ENCODE results near the gene ADAMTSL1.

ADAMTSL1 gene

DNA sequence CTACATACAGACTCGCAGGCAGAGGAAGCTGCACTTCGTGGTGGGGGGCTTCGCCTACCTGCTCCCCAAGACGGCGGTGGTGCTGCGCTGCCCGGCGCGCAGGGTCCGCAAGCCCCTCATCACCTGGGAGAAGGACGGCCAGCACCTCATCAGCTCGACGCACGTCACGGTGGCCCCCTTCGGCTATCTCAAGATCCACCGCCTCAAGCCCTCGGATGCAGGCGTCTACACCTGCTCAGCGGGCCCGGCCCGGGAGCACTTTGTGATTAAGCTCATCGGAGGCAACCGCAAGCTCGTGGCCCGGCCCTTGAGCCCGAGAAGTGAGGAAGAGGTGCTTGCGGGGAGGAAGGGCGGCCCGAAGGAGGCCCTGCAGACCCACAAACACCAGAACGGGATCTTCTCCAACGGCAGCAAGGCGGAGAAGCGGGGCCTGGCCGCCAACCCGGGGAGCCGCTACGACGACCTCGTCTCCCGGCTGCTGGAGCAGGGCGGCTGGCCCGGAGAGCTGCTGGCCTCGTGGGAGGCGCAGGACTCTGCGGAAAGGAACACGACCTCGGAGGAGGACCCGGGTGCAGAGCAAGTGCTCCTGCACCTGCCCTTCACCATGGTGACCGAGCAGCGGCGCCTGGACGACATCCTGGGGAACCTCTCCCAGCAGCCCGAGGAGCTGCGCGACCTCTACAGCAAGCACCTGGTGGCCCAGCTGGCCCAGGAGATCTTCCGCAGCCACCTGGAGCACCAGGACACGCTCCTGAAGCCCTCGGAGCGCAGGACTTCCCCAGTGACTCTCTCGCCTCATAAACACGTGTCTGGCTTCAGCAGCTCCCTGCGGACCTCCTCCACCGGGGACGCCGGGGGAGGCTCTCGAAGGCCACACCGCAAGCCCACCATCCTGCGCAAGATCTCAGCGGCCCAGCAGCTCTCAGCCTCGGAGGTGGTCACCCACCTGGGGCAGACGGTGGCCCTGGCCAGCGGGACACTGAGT lies 303.2 kb downstream of the ADAMTSL1 start:
- ATAC-seq (ENCODE audit: insufficient read depth, low read depth) = no peak
- Histone ChIP-seq H3K4me1 (ENCODE audit: insufficient read depth, low read length) (no peaks in the 10 kb centered on the region), H3K9ac (ENCODE audit: low read depth, low read length) (no peak overlapping the region), H4K20me1 (ENCODE audit: insufficient read depth, low read length) (no peaks in the 10 kb centered on the region), H2AFZ (ENCODE audit: low read depth, low read length) (no peak overlapping the region), H3K4me2 (ENCODE audit: insufficient read depth, low read length) (no peak overlapping the region), H3K9me3 (ENCODE audit: insufficient read depth, low read length, severe bottlenecking) (no peaks in the 10 kb centered on the region), H3K79me2 (ENCODE audit: insufficient read depth, low read length) (no peaks in the 10 kb centered on the region), H3K4me3 (ENCODE audit: low read depth in 1 of 2, low read length in 2 of 2) (no peak overlapping the region), H3K27me3 (ENCODE audit: insufficient read depth, low read length, poor library complexity) (no peaks in the 10 kb centered on the region), H3K27ac (ENCODE audit: low read length) (no peak overlapping the region), H3K36me3 (ENCODE audit: insufficient read depth, low read length) (no peaks in the 10 kb centered on the region)
- no peak for TF ChIP-seq EZH2 (IDR thresholded peaks at IDR 0.05; ENCODE audit: borderline replicate concordance, low read depth, low read length, severe bottlenecking)
- TF ChIP-seq, protein P1, sequence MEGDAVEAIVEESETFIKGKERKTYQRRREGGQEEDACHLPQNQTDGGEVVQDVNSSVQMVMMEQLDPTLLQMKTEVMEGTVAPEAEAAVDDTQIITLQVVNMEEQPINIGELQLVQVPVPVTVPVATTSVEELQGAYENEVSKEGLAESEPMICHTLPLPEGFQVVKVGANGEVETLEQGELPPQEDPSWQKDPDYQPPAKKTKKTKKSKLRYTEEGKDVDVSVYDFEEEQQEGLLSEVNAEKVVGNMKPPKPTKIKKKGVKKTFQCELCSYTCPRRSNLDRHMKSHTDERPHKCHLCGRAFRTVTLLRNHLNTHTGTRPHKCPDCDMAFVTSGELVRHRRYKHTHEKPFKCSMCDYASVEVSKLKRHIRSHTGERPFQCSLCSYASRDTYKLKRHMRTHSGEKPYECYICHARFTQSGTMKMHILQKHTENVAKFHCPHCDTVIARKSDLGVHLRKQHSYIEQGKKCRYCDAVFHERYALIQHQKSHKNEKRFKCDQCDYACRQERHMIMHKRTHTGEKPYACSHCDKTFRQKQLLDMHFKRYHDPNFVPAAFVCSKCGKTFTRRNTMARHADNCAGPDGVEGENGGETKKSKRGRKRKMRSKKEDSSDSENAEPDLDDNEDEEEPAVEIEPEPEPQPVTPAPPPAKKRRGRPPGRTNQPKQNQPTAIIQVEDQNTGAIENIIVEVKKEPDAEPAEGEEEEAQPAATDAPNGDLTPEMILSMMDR (IDR thresholded peaks at IDR 0.05; ENCODE audit: borderline replicate concordance, extremely low read depth, low read length, poor library complexity, severe bottlenecking) = no peak
- DNase-seq = no peak

DNA sequence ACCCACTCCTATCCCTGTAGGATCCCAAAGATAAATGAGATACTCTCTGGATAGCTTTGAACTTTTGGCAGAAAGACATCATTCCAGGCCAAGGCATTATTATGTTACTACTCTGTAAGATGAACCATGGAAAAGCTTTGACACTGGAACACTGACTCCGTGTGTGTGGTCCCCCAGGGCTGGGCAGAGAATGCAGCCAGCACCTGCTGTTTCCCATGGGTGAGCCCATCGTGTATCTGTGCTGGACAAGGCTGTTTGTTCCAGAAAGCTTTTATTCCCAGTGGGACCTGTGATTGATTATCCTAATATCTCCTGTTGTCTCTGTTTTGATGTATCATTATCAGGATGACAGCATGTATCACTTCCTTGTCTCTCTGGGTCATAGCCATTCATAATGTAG lies 304.2 kb downstream of the ADAMTSL1 start:
- DNase-seq (no peak), ATAC-seq (ENCODE audit: insufficient read depth, low read depth) (no peak)
- no peak overlapping the region for H3K4me2 ChIP-seq (ENCODE audit: insufficient read depth, low read length)
- no peaks in the 10 kb centered on the region for H4K20me1 ChIP-seq (ENCODE audit: insufficient read depth, low read length)
- H3K27me3 ChIP-seq (ENCODE audit: insufficient read depth, low read length, poor library complexity) = no peaks in the 10 kb centered on the region
- no peak overlapping the region for H2AFZ ChIP-seq (ENCODE audit: low read depth, low read length)
- TF ChIP-seq, protein P1 (IDR thresholded peaks at IDR 0.05; ENCODE audit: borderline replicate concordance, extremely low read depth, low read length, poor library complexity, severe bottlenecking) = no peak
- no peak overlapping the region for H3K27ac ChIP-seq (ENCODE audit: low read length)
- H3K79me2 ChIP-seq (ENCODE audit: insufficient read depth, low read length) = no peaks in the 10 kb centered on the region
- no peak overlapping the region for H3K9ac ChIP-seq (ENCODE audit: low read depth, low read length)
- no peaks in the 10 kb centered on the region for H3K9me3 ChIP-seq (ENCODE audit: insufficient read depth, low read length, severe bottlenecking)
- H3K4me1 ChIP-seq (ENCODE audit: insufficient read depth, low read length) = no peaks in the 10 kb centered on the region
- H3K4me3 ChIP-seq (ENCODE audit: low read depth in 1 of 2, low read length in 2 of 2) = no peak overlapping the region
- no peaks in the 10 kb centered on the region for H3K36me3 ChIP-seq (ENCODE audit: insufficient read depth, low read length)

DNA sequence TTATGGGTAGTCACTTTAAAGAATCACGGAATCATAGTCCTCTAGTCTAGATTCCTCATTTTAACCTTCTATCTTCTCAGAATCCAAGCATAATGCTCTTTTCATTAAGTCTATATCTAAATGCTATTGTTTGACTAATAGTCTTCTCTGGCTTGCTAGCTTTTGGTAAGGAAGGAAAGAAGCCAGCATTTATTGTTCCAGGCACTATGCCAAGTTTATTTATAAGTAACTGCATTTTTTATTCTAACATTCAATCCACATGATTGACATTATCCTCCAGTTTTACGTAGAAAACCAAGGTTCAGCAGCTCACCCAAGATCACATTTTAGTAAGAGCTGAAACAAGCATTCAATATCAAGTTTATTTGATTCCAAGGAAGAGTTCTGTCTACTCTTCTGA lies 304.9 kb downstream of the ADAMTSL1 start:
- DNase-seq (no peak), ATAC-seq (ENCODE audit: insufficient read depth, low read depth) (no peak)
- Histone ChIP-seq H3K9me3 (ENCODE audit: insufficient read depth, low read length, severe bottlenecking) (no peaks in the 10 kb centered on the region), H3K9ac (ENCODE audit: low read depth, low read length) (no peak overlapping the region), H3K4me1 (ENCODE audit: insufficient read depth, low read length) (no peaks in the 10 kb centered on the region), H4K20me1 (ENCODE audit: insufficient read depth, low read length) (no peaks in the 10 kb centered on the region), H3K36me3 (ENCODE audit: insufficient read depth, low read length) (no peaks in the 10 kb centered on the region), H2AFZ (ENCODE audit: low read depth, low read length) (no peak overlapping the region), H3K27me3 (ENCODE audit: insufficient read depth, low read length, poor library complexity) (no peaks in the 10 kb centered on the region), H3K79me2 (ENCODE audit: insufficient read depth, low read length) (no peaks in the 10 kb centered on the region), H3K4me2 (ENCODE audit: insufficient read depth, low read length) (no peak overlapping the region), H3K4me3 (ENCODE audit: low read depth in 1 of 2, low read length in 2 of 2) (no peak overlapping the region), H3K27ac (ENCODE audit: low read length) (no peak overlapping the region)
- TF ChIP-seq EZH2 (IDR thresholded peaks at IDR 0.05; ENCODE audit: borderline replicate concordance, low read depth, low read length, severe bottlenecking) = no peak
- TF ChIP-seq, protein P1 (IDR thresholded peaks at IDR 0.05; ENCODE audit: borderline replicate concordance, extremely low read depth, low read length, poor library complexity, severe bottlenecking) = no peak

Measured in DND-41 (cell line).